GM12891 (cell line): Measurements from ENCODE around the gene DIP2C.

ENCODE experiments used
- POLR2A ChIP-seq: IDR thresholded peaks from 2 replicates; pipeline ENCODE4 v1.6.1; 2011; ENCODE audit warnings: low read depth, low read length, control low read depth
- POLR2AphosphoS5 ChIP-seq: IDR thresholded peaks from 2 replicates; pipeline ENCODE4 v1.6.1; 2011; ENCODE audit warnings: low read depth, low read length, control low read depth
- SPI1 ChIP-seq: IDR thresholded peaks from 2 replicates; pipeline ENCODE4 v1.6.1; 2011; ENCODE audit warnings: low read depth, low read length, control low read depth
- TAF1 ChIP-seq: IDR thresholded peaks from 2 replicates; pipeline ENCODE4 v1.6.1; 2011; ENCODE audit warnings: low read depth, low read length, control low read depth

DNA sequence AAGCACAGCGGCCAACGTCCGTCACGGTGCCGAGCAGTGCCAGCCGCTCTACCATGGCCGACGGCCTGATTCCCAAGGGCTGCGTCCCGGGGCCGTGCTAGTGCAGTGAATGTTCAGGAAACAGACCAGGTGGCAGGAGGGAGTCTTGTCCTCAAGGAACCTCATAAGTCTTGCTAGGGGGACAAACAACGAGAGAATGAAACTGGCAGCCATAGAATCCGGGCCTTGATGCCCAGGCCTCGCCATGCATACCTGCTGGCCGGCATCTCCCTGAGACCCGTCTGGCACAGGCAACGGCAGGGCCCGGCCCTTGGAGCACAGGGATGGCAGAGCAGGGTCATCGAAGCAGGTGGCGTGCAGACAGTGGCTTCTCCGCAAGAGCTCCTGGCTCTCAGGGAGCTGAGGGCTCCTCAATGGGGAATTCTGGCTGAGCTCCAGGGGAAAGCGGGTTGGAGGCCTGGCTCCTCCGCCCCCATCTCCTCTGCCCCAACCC lies 58.8 kb downstream of the DIP2C start:
- TF ChIP-seq TAF1 (no peak), POLR2AphosphoS5 (no peak), SPI1 (no peak), POLR2A (no peak)
